Activated CD8-positive, alpha-beta T cell treated with anti-CD3 and anti-CD28 coated beads, Interleukin-2, amount 10 ng/mL, durations not matched to agents 7 days and 5 days (primary cell): ENCODE data around the gene CPA5. TPM values are rescaled to one million over a fixed set of nuclear protein-coding genes. Genes with fewer than 3 reads are reported as not detected.

Source experiments
- ATAC-seq: fragments of 150-1000 bp; cut with Tn5 transposase; one replicate; pipeline ENCODE4 v1.10.0; 2021; ENCODE audit warnings: moderate library complexity
- CTCF ChIA-PET: fragments of 350-600 bp; sonication (Branson Sonifier 250); formaldehyde crosslinking; loops from one replicate; lab custom pipeline; 2021; ENCODE audit warnings: antibody characterized with exemption; lab: Charles Lee
- POLR2A ChIA-PET: fragments of 350-600 bp; sonication (Branson Sonifier 250); formaldehyde crosslinking; loops from one replicate; lab custom pipeline; 2021; ENCODE audit warnings: antibody characterized with exemption; lab: Charles Lee
- DNase-seq: peaks from one replicate; pipeline ENCODE4 v3.0.0-alpha.2; 2020
- H3K27ac Mint-ChIP-seq: one replicate; pipeline ENCODE4 v1.8.0; 2021; ENCODE audit warnings: mild to moderate bottlenecking, mixed read lengths
- H3K27me3 Mint-ChIP-seq: one replicate; pipeline ENCODE4 v1.8.0; 2021; ENCODE audit warnings: low read depth, mixed read lengths
- H3K36me3 Mint-ChIP-seq: one replicate; pipeline ENCODE4 v1.8.0; 2021; ENCODE audit warnings: low read depth, mixed read lengths
- H3K4me1 Mint-ChIP-seq: one replicate; pipeline ENCODE4 v1.8.0; 2021; ENCODE audit warnings: low read depth, mixed read lengths
- H3K4me3 Mint-ChIP-seq: one replicate; pipeline ENCODE4 v1.8.0; 2021; ENCODE audit warnings: mild to moderate bottlenecking, mixed read lengths
- H3K9me3 Mint-ChIP-seq: one replicate; pipeline ENCODE4 v1.8.0; 2022; ENCODE audit warnings: mixed read lengths; ENCODE audit not compliant: insufficient read depth
- total RNA-seq, 2 experiments: library from RNA; stranded (reverse); gene quantifications; one replicate each; pipeline ENCODE4 v1.2.3, GENCODE V29; 2021

CPA5 gene
- total RNA-seq, 2 experiments from 2014 or later = 0.31 TPM; not detected in 1

DNA sequence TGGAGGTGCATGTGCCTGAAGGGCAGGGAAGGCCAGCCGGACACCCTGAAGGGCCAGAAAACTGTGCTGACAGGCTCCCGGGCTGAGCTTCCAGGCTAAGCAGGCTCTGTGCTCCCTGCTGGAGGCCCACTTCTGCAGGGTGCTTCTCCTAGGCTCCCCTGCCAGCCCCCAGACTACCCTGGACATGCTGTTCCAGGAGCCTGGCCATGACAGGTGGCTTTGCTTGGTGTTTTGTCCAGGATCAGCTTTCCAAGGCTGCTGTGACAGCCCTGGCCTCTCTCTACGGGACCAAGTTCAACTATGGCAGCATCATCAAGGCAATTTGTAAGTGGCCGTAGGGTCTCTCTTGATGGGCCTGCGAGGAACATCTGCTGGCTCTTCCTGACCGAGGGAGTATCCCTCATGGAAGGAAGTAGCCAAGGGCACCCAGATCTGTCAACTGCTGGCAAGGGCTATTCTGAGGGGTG lies 41.0 kb downstream of the CPA5 start:
- H3K36me3 Mint-ChIP-seq = no peaks in the 10 kb centered on the region
- DNase-seq = no peak
- H3K27me3 Mint-ChIP-seq = no peaks in the 10 kb centered on the region
- no peaks in the 10 kb centered on the region for H3K4me1 Mint-ChIP-seq
- POLR2A ChIA-PET = no interaction called here
- peaks cover 3% of the 10 kb centered on the region for H3K9me3 Mint-ChIP-seq
- ATAC-seq = no peak
- no peak overlapping the region for H3K4me3 Mint-ChIP-seq
- no peak overlapping the region for H3K27ac Mint-ChIP-seq
- CTCF ChIA-PET = no interaction called here

DNA sequence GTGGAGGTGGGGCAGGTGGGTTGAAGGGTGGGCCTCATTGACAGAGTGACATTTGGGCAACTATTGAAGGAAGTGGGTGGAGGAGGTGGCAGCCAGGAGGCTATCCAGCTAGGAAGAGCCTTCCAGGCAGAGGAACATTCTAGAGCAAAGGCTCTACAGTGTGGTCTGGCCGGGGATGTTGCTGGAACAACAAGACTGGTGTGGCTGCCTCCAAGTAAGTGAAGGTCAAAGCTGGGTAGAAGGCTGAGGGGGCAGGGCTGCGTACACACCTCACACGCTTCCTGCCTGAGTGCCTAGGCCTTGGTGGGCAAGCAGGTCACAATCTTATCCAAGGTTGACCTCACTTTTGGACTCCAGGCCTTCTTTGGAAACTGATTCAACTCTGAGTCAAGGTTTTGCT lies 42.3 kb downstream of the CPA5 start:
- CTCF ChIA-PET = no interaction called here
- Mint-ChIP-seq H3K4me3 (no peak overlapping the region), H3K27ac (no peak overlapping the region), H3K4me1 (no peaks in the 10 kb centered on the region), H3K36me3 (no peaks in the 10 kb centered on the region), H3K9me3 (peaks cover 3% of the 10 kb centered on the region), H3K27me3 (no peaks in the 10 kb centered on the region)
- ATAC-seq = no peak
- POLR2A ChIA-PET = no interaction called here
- no peak for DNase-seq

DNA sequence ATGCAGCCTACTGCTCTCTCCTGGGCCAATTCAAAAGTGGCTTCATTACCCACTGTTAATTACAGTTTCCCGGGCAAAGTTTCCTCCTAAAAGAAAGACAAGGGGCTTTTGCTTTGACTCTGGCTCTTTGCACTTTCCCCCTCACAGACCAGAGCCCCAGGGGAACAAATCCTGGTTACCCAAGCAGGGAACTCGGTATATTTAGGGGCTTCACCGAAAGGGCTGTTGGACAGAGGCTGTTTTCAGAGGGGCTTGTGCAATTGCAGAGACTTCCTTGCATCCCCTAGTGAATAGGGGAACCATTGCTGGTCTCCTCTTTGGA lies 42.7 kb downstream of the CPA5 start:
- ChIA-PET POLR2A (no interaction called here), CTCF (no interaction called here)
- Mint-ChIP-seq H3K27ac (no peak overlapping the region), H3K9me3 (peaks cover 3% of the 10 kb centered on the region), H3K36me3 (peaks cover under 1% of the 10 kb centered on the region), H3K27me3 (no peaks in the 10 kb centered on the region), H3K4me3 (no peak overlapping the region), H3K4me1 (no peaks in the 10 kb centered on the region)
- ATAC-seq (no peak), DNase-seq (no peak)

DNA sequence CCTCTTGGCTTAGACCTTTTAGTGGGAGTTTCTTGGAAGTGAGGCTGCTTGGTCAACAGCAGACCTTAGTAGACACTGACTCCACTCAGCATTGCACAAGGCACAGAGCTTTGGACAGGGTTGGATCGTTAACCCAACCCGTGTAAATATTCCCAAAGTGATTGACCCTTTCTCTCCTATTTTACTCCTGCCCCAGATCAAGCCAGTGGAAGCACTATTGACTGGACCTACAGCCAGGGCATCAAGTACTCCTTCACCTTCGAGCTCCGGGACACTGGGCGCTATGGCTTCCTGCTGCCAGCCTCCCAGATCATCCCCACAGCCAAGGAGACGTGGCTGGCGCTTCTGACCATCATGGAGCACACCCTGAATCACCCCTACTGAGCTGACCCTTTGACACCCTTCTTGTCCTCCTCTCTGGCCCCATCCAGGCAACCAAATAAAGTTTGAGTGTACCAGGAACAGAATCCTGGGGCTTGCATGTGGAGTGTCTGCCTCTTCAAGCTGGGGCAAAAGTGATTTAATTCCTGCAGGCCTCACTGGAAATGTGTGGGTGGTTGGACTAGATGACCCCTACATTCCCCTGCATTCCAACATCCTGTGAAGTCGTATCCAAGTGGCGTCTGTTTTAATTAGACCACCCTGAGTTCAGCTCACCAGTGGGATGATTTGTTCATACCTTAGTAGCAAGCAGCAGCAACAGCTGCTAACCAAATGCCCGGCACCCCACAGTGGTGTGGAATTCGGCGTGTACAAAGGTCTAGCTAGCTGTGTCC lies 43.2 kb downstream of the CPA5 start:
- H3K27ac Mint-ChIP-seq = no peak overlapping the region
- no peaks in the 10 kb centered on the region for H3K4me1 Mint-ChIP-seq
- peaks cover 3% of the 10 kb centered on the region for H3K9me3 Mint-ChIP-seq
- POLR2A ChIA-PET = no interaction called here
- no peak for DNase-seq
- no peak for ATAC-seq
- no peak overlapping the region for H3K4me3 Mint-ChIP-seq
- no peaks in the 10 kb centered on the region for H3K27me3 Mint-ChIP-seq
- H3K36me3 Mint-ChIP-seq = peaks cover 3% of the 10 kb centered on the region
- CTCF ChIA-PET = interaction anchor here (0.8 kb wide), 1 partner anchor 71 kb away, joined by 3 read pairs; no protein-coding TSS in a partner anchor

DNA sequence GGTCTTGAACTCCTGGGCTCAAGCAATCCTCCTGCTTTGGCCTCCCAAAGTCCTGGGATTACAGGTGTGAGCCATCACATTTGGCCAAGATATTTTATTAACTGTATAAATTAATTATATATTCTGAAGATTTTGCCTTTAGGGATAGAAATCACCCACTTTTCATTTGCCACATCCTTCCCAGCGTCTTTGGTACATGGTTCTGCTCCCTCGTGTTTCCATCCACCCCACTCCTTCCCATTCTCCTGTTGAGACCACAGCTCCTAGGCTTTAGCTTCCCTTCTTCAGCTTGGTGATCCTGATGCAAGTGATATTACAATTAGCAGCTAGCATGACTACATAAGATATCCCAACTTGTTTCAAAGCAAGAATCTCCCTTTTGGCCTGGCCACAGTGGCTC lies 44.1 kb downstream of the CPA5 start:
- Mint-ChIP-seq H3K4me3 (no peak overlapping the region), H3K27me3 (no peaks in the 10 kb centered on the region), H3K4me1 (peaks cover 8% of the 10 kb centered on the region), H3K27ac (no peak overlapping the region), H3K9me3 (peaks cover 3% of the 10 kb centered on the region), H3K36me3 (peaks cover 7% of the 10 kb centered on the region)
- ChIA-PET CTCF (interaction anchor here (0.8 kb wide), 1 partner anchor 70 kb away, joined by 3 read pairs; no protein-coding TSS in a partner anchor), POLR2A (no interaction called here)
- no peak for ATAC-seq
- DNase-seq = no peak

DNA sequence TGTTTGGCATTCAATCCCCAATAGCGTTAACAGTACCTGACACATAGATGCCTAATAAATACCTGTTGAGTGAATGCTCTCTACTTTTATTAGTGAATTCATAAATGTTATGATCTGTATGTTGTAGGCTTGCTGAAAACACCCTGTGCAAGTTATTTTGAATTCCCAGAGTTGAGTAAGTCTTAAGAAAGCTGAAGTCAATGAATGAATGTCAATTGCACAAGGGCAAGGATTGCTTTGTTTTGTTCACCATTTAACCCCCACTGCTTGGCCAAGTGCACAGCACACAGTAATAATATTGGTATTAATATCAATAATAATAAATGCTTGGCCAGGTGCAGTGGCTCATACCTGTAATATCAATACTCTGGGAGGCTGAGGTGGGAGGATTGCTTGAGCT lies 45.9 kb downstream of the CPA5 start:
- POLR2A ChIA-PET = no interaction called here

DNA sequence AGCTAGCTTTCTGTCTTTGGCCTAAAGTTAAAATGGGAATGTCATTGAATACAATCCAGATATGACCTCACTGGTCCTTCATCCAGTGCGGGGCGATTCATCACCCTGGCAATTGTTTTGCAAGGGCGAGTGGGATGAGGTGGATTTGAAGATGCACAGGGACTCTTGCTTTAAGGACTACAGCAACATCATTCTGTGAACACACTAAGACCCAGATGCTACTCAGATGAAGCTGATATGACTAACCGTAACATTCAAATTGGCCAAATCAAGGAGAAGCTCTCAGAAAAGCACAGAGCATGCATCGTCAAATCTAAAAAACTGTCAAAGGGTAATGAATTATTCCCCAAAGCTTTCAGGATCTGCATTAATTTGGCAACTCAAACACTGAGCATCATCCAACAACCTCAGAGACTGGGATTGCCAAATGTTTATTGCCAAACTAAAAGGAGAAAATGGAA lies 48.5 kb downstream of the CPA5 start:
- Mint-ChIP-seq H3K4me3 (no peak overlapping the region), H3K36me3 (peaks cover 34% of the 10 kb centered on the region), H3K27ac (peak overlapping the region; percentile 94), H3K9me3 (peaks cover 2% of the 10 kb centered on the region), H3K4me1 (peaks cover 33% of the 10 kb centered on the region), H3K27me3 (no peaks in the 10 kb centered on the region)
- ChIA-PET POLR2A (interaction anchor here (0.7 kb wide), 1 partner anchor 188 kb away, joined by 3 read pairs; the partner anchor contains the start of gene TMEM209), CTCF (interaction anchor here (0.6 to 1.1 kb wide), 2 partner anchors 10 to 22 kb away, joined by 3 read pairs; no protein-coding TSS in a partner anchor)
- no peak for ATAC-seq
- no peak for DNase-seq

More for the DNA sequence above, 45.9 kb downstream of the CPA5 start:
- Mint-ChIP-seq H3K27me3 (no peaks in the 10 kb centered on the region), H3K36me3 (peaks cover 20% of the 10 kb centered on the region), H3K9me3 (peaks cover 3% of the 10 kb centered on the region), H3K4me3 (no peak overlapping the region), H3K4me1 (peaks cover 25% of the 10 kb centered on the region), H3K27ac (no peak overlapping the region)
- CTCF ChIA-PET = no interaction called here
- ATAC-seq = no peak
- DNase-seq = no peak

DNA sequence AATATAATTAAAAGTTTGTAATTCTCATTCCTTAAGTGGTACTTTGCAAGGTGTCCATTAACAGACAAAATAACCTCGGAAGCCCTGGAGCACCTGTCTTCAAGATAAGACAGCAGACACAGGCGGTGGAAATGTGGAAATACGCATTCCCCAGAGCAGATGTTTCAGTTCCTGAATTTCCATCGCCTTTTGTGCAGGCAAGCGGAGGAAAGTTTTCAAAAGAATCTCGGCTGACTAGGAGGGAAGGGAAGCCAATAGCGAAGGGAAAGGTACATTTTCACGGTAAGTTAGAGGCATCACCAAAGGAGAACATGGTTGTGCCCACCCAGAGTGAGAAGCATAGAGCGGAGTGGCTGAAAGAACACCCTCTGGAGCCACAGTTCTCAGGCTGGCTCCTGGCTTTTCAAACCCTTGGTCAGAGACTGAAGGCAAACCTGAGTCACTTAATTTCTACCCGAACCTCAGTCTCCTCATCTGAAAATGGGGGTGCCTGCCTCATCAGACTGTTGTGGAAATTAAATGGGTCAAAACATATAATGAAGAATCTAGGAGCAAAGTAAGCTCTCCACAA lies 49.3 kb downstream of the CPA5 start:
- ATAC-seq (peak; percentile 25), DNase-seq (no peak)
- Mint-ChIP-seq H3K4me3 (peak overlapping the region; percentile 70), H3K9me3 (no peaks in the 10 kb centered on the region), H3K4me1 (peaks cover 41% of the 10 kb centered on the region), H3K27ac (peak overlapping the region; percentile 94), H3K27me3 (no peaks in the 10 kb centered on the region), H3K36me3 (peaks cover 42% of the 10 kb centered on the region)
- ChIA-PET CTCF (interaction anchor here (0.6 to 1.4 kb wide), 6 partner anchors 18 to 324 kb away, joined by 3 to 11 read pairs (median 5); partner anchors contain the start of gene KLHDC10), POLR2A (interaction anchor here (0.8 to 1.3 kb wide), 5 partner anchors 24 to 93 kb away, joined by 3 to 8 read pairs (median 4); partner anchors contain the start of gene CEP41)

DNA sequence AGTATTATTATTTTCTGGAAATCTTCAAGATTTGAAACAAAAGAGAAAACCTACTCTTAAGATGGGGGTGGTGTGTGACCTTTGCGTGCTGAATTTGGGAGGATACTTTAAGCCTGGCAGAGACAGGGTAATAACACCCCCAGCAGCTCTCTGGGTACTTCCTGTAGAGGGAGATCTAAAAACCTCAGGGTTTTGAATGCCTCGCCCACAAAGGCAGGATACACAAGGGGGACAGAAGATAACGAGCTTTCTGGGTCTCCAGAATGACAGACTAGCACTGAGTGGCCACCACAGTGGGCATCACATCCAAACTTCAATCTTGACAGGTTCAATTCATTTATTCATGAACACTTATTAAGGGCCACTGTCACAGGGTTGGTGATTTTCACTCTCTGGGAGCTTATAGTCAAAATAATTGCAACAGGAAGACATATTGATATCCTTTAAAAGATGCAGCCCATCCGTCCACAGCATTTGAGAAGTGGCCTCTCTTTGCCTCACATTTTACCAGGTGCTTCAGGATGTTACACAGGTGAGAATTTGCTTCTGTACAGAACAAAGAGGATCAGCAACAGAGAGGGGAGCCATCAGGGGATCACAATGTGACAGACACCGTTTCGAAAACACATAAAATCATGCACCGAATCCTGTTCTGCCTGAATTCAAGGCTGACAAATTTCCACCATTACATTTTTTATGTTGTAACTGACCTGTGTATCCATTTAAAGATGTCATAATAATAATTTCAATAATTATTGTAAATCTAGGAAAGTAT lies 50.0 kb downstream of the CPA5 start:
- Mint-ChIP-seq H3K27me3 (no peaks in the 10 kb centered on the region), H3K4me3 (peak overlapping the region; percentile 70), H3K4me1 (peaks cover 44% of the 10 kb centered on the region), H3K9me3 (no peaks in the 10 kb centered on the region), H3K27ac (peak overlapping the region; percentile 94), H3K36me3 (peaks cover 46% of the 10 kb centered on the region)
- ATAC-seq (peak; percentile 97), DNase-seq (peak; percentile 79)
- ChIA-PET CTCF (interaction anchor here (1.0 to 1.4 kb wide), 5 partner anchors 17 to 324 kb away, joined by 4 to 11 read pairs (median 5); partner anchors contain the start of gene KLHDC10), POLR2A (interaction anchor here (0.5 to 1.3 kb wide), 7 partner anchors 23 to 281 kb away, joined by 3 to 8 read pairs (median 3); partner anchors contain the start of gene CEP41)

DNA sequence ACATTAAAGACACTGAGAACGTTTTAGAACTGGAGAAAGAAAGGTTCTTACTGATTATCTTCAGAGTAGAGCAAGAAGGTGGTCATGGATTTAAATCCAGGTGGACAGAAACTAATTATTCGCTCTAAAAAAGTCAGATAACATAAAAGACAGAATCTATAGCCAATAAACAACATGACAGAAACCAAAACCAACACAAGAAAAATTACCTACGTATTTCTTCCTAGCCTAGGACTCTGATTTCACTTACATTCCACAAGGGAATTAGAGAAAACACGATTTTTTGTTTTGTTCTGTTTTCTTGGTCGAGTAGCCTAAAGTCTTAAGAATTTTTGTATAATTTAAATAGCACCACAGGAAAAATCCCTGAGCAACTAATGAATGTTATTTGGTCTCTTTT lies 50.8 kb downstream of the CPA5 start:
- Mint-ChIP-seq H3K36me3 (peaks cover 54% of the 10 kb centered on the region), H3K9me3 (no peaks in the 10 kb centered on the region), H3K27ac (peak overlapping the region; percentile 43), H3K27me3 (no peaks in the 10 kb centered on the region), H3K4me3 (peak overlapping the region; percentile 31), H3K4me1 (peaks cover 44% of the 10 kb centered on the region)
- ATAC-seq (no peak), DNase-seq (no peak)
- POLR2A ChIA-PET = no interaction called here
- CTCF ChIA-PET = no interaction called here

DNA sequence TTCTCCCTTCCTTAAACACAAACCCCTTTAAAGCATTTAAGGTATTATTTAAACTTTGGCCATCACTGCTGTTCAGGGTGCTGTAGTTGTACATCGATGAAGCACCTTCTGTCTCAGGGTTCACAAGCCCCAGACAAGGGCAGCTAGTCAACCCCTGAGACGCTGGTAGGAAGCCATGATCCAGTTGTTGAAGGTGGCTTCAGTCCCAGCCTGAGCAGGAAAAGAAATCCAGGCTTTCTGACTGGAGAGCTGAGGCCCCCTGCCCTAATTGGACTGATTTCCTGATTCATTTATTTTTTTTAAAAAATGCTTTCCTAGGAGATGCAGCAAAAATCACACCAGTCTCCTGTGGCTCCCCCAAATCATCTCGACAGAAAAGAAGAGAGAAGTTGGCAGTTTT lies 51.5 kb downstream of the CPA5 start:
- Mint-ChIP-seq H3K27me3 (no peaks in the 10 kb centered on the region), H3K4me1 (peaks cover 44% of the 10 kb centered on the region), H3K9me3 (no peaks in the 10 kb centered on the region), H3K27ac (peak overlapping the region; percentile 71), H3K36me3 (peaks cover 61% of the 10 kb centered on the region), H3K4me3 (peak overlapping the region; percentile 24)
- POLR2A ChIA-PET = no interaction called here
- CTCF ChIA-PET = no interaction called here
- ATAC-seq (no peak), DNase-seq (no peak)
